ENCODE data around the gene FOXP1. TPM values are rescaled to one million over a fixed set of nuclear protein-coding genes. Genes with fewer than 3 reads are reported as not detected.

The FOXP1 gene
- polyA plus RNA-seq, 1 donor (not counting 4 experiments of a cell fraction or from before 2014, with no cell fraction given), result 14.6 TPM

GRCh38 chr3:71227270-71227661, 356.3 kb downstream of the FOXP1 start:
- no peak overlapping the region for H3K4me2 ChIP-seq (ENCODE audit: control insufficient read depth, extremely low read depth, insufficient read depth, low read depth, low read length)
- no peaks in the 10 kb centered on the region for H4K20me1 ChIP-seq (ENCODE audit: control insufficient read depth, extremely low read depth, insufficient read depth, low read length)
- no peaks in the 10 kb centered on the region for H3K79me2 ChIP-seq (ENCODE audit: control insufficient read depth, insufficient read depth, low read length)
- no peak for FAIRE-seq
- dilution Hi-C loops (cut with MboI; ENCODE audit: extremely low pct_ligation_motif_present, low sequenced_read_pairs), result no loop called here
- H3K9me3 ChIP-seq (ENCODE audit: control insufficient read depth, low read depth, low read length), result no peaks in the 10 kb centered on the region
- no peak overlapping the region for H2AFZ ChIP-seq (ENCODE audit: control insufficient read depth, low read length)
- no peak overlapping the region for H3K4me3 ChIP-seq (ENCODE audit: control insufficient read depth in 2 of 3, extremely low read depth in 1 of 3, insufficient read depth in 2 of 3, low read depth in 1 of 3, low read length in 3 of 3)
- H3K27ac ChIP-seq (ENCODE audit: control insufficient read depth, insufficient read depth, low read length), result no peak overlapping the region
- TF ChIP-seq, protein P1, sequence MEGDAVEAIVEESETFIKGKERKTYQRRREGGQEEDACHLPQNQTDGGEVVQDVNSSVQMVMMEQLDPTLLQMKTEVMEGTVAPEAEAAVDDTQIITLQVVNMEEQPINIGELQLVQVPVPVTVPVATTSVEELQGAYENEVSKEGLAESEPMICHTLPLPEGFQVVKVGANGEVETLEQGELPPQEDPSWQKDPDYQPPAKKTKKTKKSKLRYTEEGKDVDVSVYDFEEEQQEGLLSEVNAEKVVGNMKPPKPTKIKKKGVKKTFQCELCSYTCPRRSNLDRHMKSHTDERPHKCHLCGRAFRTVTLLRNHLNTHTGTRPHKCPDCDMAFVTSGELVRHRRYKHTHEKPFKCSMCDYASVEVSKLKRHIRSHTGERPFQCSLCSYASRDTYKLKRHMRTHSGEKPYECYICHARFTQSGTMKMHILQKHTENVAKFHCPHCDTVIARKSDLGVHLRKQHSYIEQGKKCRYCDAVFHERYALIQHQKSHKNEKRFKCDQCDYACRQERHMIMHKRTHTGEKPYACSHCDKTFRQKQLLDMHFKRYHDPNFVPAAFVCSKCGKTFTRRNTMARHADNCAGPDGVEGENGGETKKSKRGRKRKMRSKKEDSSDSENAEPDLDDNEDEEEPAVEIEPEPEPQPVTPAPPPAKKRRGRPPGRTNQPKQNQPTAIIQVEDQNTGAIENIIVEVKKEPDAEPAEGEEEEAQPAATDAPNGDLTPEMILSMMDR (optimal IDR thresholded peaks at IDR 0.05 in 1 of 3, IDR thresholded peaks at IDR 0.05 in 1 of 3, conservative IDR thresholded peaks at IDR 0.05 in 1 of 3; ENCODE audit: extremely low read depth in 1 of 3, insufficient read depth in 2 of 3, low read length in 3 of 3), result no peak
- no peak for TF ChIP-seq EZH2 (IDR thresholded peaks at IDR 0.05; ENCODE audit: low read length)
- no peaks in the 10 kb centered on the region for H3K9me1 ChIP-seq (ENCODE audit: control insufficient read depth, extremely low read depth, insufficient read depth, low read length)
- DNase-seq (ENCODE audit: low read depth, low spot score), result no peak
- H3K27me3 ChIP-seq (ENCODE audit: control insufficient read depth, extremely low read depth, insufficient read depth, low read length), result no peaks in the 10 kb centered on the region
- H3K36me3 ChIP-seq (ENCODE audit: control insufficient read depth in 2 of 2, extremely low read depth in 1 of 2, insufficient read depth in 2 of 2, low read length in 2 of 2), result no peaks in the 10 kb centered on the region
- H3K4me1 ChIP-seq (ENCODE audit: control insufficient read depth, extremely low read depth, insufficient read depth, low read length), result no peaks in the 10 kb centered on the region
- no peak overlapping the region for H3K9ac ChIP-seq (ENCODE audit: control insufficient read depth, extremely low read depth, insufficient read depth, low read length)

DNA sequence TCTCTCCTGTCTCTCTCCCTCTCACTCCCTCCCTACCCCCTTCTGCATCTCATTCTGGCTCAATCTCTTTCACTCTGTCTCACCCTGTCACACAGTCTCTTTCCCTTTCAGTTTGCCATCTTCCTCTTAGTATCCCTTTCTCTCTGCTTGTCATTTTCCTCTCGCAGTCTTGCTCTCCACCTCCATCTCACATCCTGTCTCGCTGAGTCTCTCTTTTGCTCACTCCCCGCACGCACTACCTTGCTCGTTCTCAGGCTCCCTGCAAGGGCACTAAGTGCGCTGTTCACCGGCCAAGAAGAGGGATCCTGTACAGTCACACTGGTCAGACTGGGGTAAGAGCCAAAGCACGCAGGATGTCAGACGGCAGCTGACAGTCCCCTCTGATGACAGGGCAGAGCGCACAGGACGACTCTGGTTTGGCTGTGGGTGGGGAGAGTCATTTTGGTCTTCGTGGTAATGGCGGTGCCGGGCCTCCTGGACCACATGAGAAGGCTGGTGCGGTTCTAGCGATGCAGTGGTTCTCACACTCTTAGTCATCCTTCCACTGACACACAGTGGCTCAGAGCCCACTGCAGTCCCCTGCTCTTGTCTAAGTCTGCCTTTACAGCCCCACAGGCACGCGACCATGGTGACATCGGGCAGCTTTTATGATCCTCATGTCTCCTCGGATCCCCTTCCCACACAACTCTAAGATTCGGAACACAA, 356.8 kb downstream of the FOXP1 start:
- Histone ChIP-seq H3K27ac (ENCODE audit: control insufficient read depth, insufficient read depth, low read length) (no peak overlapping the region), H3K9me3 (ENCODE audit: control insufficient read depth, low read depth, low read length) (no peaks in the 10 kb centered on the region), H3K27me3 (ENCODE audit: control insufficient read depth, extremely low read depth, insufficient read depth, low read length) (no peaks in the 10 kb centered on the region), H2AFZ (ENCODE audit: control insufficient read depth, low read length) (no peak overlapping the region), H3K79me2 (ENCODE audit: control insufficient read depth, insufficient read depth, low read length) (no peaks in the 10 kb centered on the region), H3K4me2 (ENCODE audit: control insufficient read depth, extremely low read depth, insufficient read depth, low read depth, low read length) (no peak overlapping the region), H3K9me1 (ENCODE audit: control insufficient read depth, extremely low read depth, insufficient read depth, low read length) (no peaks in the 10 kb centered on the region), H4K20me1 (ENCODE audit: control insufficient read depth, extremely low read depth, insufficient read depth, low read length) (no peaks in the 10 kb centered on the region), H3K4me1 (ENCODE audit: control insufficient read depth, extremely low read depth, insufficient read depth, low read length) (no peaks in the 10 kb centered on the region), H3K4me3 (ENCODE audit: control insufficient read depth in 2 of 3, extremely low read depth in 1 of 3, insufficient read depth in 2 of 3, low read depth in 1 of 3, low read length in 3 of 3) (no peak overlapping the region), H3K36me3 (ENCODE audit: control insufficient read depth in 2 of 2, extremely low read depth in 1 of 2, insufficient read depth in 2 of 2, low read length in 2 of 2) (no peaks in the 10 kb centered on the region), H3K9ac (ENCODE audit: control insufficient read depth, extremely low read depth, insufficient read depth, low read length) (no peak overlapping the region)
- no peak for TF ChIP-seq EZH2 (IDR thresholded peaks at IDR 0.05; ENCODE audit: low read length)
- TF ChIP-seq, protein P1 (optimal IDR thresholded peaks at IDR 0.05 in 1 of 3, IDR thresholded peaks at IDR 0.05 in 1 of 3, conservative IDR thresholded peaks at IDR 0.05 in 1 of 3; ENCODE audit: extremely low read depth in 1 of 3, insufficient read depth in 2 of 3, low read length in 3 of 3), result no peak
- dilution Hi-C loops (cut with MboI; ENCODE audit: extremely low pct_ligation_motif_present, low sequenced_read_pairs), result no loop called here
- no peak for DNase-seq (ENCODE audit: low read depth, low spot score)
- no peak for FAIRE-seq

Data from keratinocyte (primary cell).